Measurements from ENCODE around the gene TFCP2L1. TPM values are rescaled to one million over a fixed set of nuclear protein-coding genes. Genes with fewer than 3 reads are reported as not detected.

The TFCP2L1 gene
- total and polyA plus RNA-seq, 2 experiments from 2014 or later, result 0.94 to 6.4 TPM

- Mint-ChIP-seq H3K4me1 (no peaks in the 10 kb centered on the region; the same call in 2 of the 3 replicates), H3K9me3 (no peaks in the 10 kb centered on the region), H3K27me3 (ENCODE audit: insufficient read depth, low read depth, poor library complexity) (peaks cover 11% of the 10 kb centered on the region), H3K4me3 (no peak overlapping the region), H3K27ac (no peak overlapping the region), H3K36me3 (ENCODE audit: low read depth) (no peaks in the 10 kb centered on the region)
- Histone ChIP-seq H4K20me1 (replicated peaks; ENCODE audit: insufficient read depth) (no peaks in the 10 kb centered on the region), H3K79me2 (replicated peaks; ENCODE audit: insufficient read depth) (no peaks in the 10 kb centered on the region), H3K27me3 (ENCODE audit: insufficient read depth) (no peaks in the 10 kb centered on the region), H3K36me3 (ENCODE audit: insufficient read depth) (no peaks in the 10 kb centered on the region), H3K4me2 (no peak overlapping the region), H3K4me1 (ENCODE audit: insufficient read depth) (no peaks in the 10 kb centered on the region), H2AFZ (no peak overlapping the region), H3K27ac (ENCODE audit: low read depth) (no peak overlapping the region), H3K4me3 (no peak overlapping the region), H3F3A (replicated peaks; ENCODE audit: low read depth) (no peaks in the 10 kb centered on the region), H3K9me2 (ENCODE audit: insufficient read depth) (no peaks in the 10 kb centered on the region)
- DNase-seq (ENCODE audit: low spot score) (no peak), ATAC-seq (no peak)
- TF ChIP-seq POLR2AphosphoS5 (IDR thresholded peaks at IDR 0.05; ENCODE audit: low read depth) (no peak), CREB1 (CRISPR knock-in tag; IDR thresholded peaks at IDR 0.05; ENCODE audit: low read depth) (no peak), REST (IDR thresholded peaks at IDR 0.05; ENCODE audit: unreplicated experiment) (no peak), JUNB (IDR thresholded peaks at IDR 0.05; ENCODE audit: unreplicated experiment) (no peak), NANOG (IDR thresholded peaks at IDR 0.05; ENCODE audit: borderline replicate concordance) (no peak), ZNF114 (CRISPR knock-in tag; IDR thresholded peaks at IDR 0.05) (no peak), STAT1 (IDR thresholded peaks at IDR 0.05; ENCODE audit: unreplicated experiment) (no peak), ETS1 (IDR thresholded peaks at IDR 0.05) (no peak), EZH2phosphoT487 (IDR thresholded peaks at IDR 0.05; ENCODE audit: unreplicated experiment) (no peak), EZH2 (IDR thresholded peaks at IDR 0.05; ENCODE audit: low read depth, unreplicated experiment) (no peak), ZNF331 (CRISPR knock-in tag; IDR thresholded peaks at IDR 0.05; ENCODE audit: low read depth) (no peak), ZNF462 (CRISPR knock-in tag; IDR thresholded peaks at IDR 0.05) (no peak)
- TF ChIP-seq, protein P1, sequence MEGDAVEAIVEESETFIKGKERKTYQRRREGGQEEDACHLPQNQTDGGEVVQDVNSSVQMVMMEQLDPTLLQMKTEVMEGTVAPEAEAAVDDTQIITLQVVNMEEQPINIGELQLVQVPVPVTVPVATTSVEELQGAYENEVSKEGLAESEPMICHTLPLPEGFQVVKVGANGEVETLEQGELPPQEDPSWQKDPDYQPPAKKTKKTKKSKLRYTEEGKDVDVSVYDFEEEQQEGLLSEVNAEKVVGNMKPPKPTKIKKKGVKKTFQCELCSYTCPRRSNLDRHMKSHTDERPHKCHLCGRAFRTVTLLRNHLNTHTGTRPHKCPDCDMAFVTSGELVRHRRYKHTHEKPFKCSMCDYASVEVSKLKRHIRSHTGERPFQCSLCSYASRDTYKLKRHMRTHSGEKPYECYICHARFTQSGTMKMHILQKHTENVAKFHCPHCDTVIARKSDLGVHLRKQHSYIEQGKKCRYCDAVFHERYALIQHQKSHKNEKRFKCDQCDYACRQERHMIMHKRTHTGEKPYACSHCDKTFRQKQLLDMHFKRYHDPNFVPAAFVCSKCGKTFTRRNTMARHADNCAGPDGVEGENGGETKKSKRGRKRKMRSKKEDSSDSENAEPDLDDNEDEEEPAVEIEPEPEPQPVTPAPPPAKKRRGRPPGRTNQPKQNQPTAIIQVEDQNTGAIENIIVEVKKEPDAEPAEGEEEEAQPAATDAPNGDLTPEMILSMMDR (conservative IDR thresholded peaks at IDR 0.05; ENCODE audit: low read depth in 2 of 2), result no peak
These were observed 43.5 kb downstream of the TFCP2L1 start for GRCh38 chr2:121241466-121241865.

All from GM23338 (cell line).